DND-41 (cell line): Measurements from ENCODE around the gene SORCS1.

Experiments
- ATAC-seq: fragments of 200-7000 bp; cut with Tn5 transposase; 3 replicates; pipeline ENCODE4 v1.9.1; 2021; ENCODE audit warnings: low read depth; ENCODE audit not compliant: insufficient read depth
- DNase-seq: peaks from one replicate; pipeline ENCODE4 v3.0.0-alpha.2; 2020
- H2AFZ ChIP-seq: 2 replicates; pipeline ENCODE4 v1.6.0; 2012; ENCODE audit warnings: low read depth, low read length
- H3K27ac ChIP-seq: 2 replicates; pipeline ENCODE4 v1.5.1; 2012; ENCODE audit warnings: low read length, inconsistent platforms
- H3K27me3 ChIP-seq: fragments of 200-600 bp; sonication (generic); 2 replicates; pipeline ENCODE4 v1.6.0; 2012; ENCODE audit warnings: low read length, mild to moderate bottlenecking, inconsistent platforms; ENCODE audit not compliant: insufficient read depth, poor library complexity
- H3K36me3 ChIP-seq: 2 replicates; pipeline ENCODE4 v1.5.1; 2012; ENCODE audit warnings: low read length, inconsistent platforms; ENCODE audit not compliant: insufficient read depth
- H3K4me1 ChIP-seq: 2 replicates; pipeline ENCODE4 v1.5.1; 2012; ENCODE audit warnings: mild to moderate bottlenecking, low read length; ENCODE audit not compliant: insufficient read depth
- H3K4me2 ChIP-seq: 2 replicates; pipeline ENCODE4 v1.6.0; 2012; ENCODE audit warnings: mild to moderate bottlenecking, moderate library complexity, low read length, inconsistent platforms; ENCODE audit not compliant: insufficient read depth
- H3K4me3 ChIP-seq, 2 experiments: fragments of 200-600 bp in 1 of 2; shearing (Covaris generic) in 1 of 2; 2 replicates each; pipeline ENCODE4 v1.5.1; 2012 to 2016; ENCODE audit warnings: inconsistent platforms in 2 of 2, low read length in 2 of 2, mild to moderate bottlenecking in 2 of 2, low read depth in 1 of 2, moderate library complexity in 1 of 2
- H3K79me2 ChIP-seq: 2 replicates; pipeline ENCODE4 v1.6.0; 2012; ENCODE audit warnings: low read length, inconsistent platforms; ENCODE audit not compliant: insufficient read depth
- H3K9ac ChIP-seq: 2 replicates; pipeline ENCODE4 v1.6.0; 2012; ENCODE audit warnings: low read depth, mild to moderate bottlenecking, inconsistent platforms, low read length, moderate library complexity
- H3K9me3 ChIP-seq: 2 replicates; pipeline ENCODE4 v1.5.1; 2012; ENCODE audit warnings: low read length, moderate library complexity, mild to moderate bottlenecking, inconsistent platforms; ENCODE audit not compliant: insufficient read depth, severe bottlenecking
- H4K20me1 ChIP-seq: 2 replicates; pipeline ENCODE4 v1.6.0; 2012; ENCODE audit warnings: low read length; ENCODE audit not compliant: insufficient read depth
- CTCF ChIP-seq: IDR thresholded peaks from 2 replicates; pipeline ENCODE4 v1.5.1; 2012; ENCODE audit warnings: borderline replicate concordance, low read length, moderate library complexity, mild to moderate bottlenecking; ENCODE audit not compliant: poor library complexity, severe bottlenecking; ENCODE audit errors: extremely low read depth
- EZH2 ChIP-seq: IDR thresholded peaks from 3 replicates; pipeline ENCODE4 v1.6.1; 2012; ENCODE audit warnings: borderline replicate concordance, low read depth, mild to moderate bottlenecking, moderate library complexity, low read length, inconsistent platforms; ENCODE audit not compliant: severe bottlenecking

SORCS1 gene

GRCh38 chr10:106547047-106547635 is 617.4 kb downstream of the SORCS1 start:
- Histone ChIP-seq H3K4me2 (no peak overlapping the region), H4K20me1 (no peaks in the 10 kb centered on the region), H3K4me1 (no peaks in the 10 kb centered on the region), H3K4me3 (no peak overlapping the region), H3K36me3 (no peaks in the 10 kb centered on the region), H3K9me3 (no peaks in the 10 kb centered on the region), H3K27ac (no peak overlapping the region), H3K9ac (no peak overlapping the region), H3K79me2 (no peaks in the 10 kb centered on the region), H3K27me3 (no peaks in the 10 kb centered on the region), H2AFZ (no peak overlapping the region)
- DNase-seq (no peak), ATAC-seq (no peak)
- TF ChIP-seq EZH2 (no peak), CTCF (no peak)

GRCh38 chr10:106542461-106542860 is 622.0 kb downstream of the SORCS1 start:
- DNase-seq = no peak
- no peak for TF ChIP-seq CTCF
- TF ChIP-seq EZH2 = no peak

GRCh38 chr10:106540645-106541044 is 623.9 kb downstream of the SORCS1 start:
- Histone ChIP-seq H3K4me1 (no peaks in the 10 kb centered on the region), H3K4me2 (no peak overlapping the region), H3K4me3 (no peak overlapping the region), H2AFZ (no peak overlapping the region), H3K9me3 (no peaks in the 10 kb centered on the region), H3K27ac (no peak overlapping the region), H3K27me3 (no peaks in the 10 kb centered on the region), H4K20me1 (no peaks in the 10 kb centered on the region), H3K79me2 (no peaks in the 10 kb centered on the region), H3K36me3 (no peaks in the 10 kb centered on the region), H3K9ac (no peak overlapping the region)
- no peak for ATAC-seq
- no peak for DNase-seq
- TF ChIP-seq CTCF (no peak), EZH2 (no peak)

More at GRCh38 chr10:106542461-106542860, 622.0 kb downstream of the SORCS1 start:
- H4K20me1 ChIP-seq = no peaks in the 10 kb centered on the region
- H3K36me3 ChIP-seq = no peaks in the 10 kb centered on the region
- no peaks in the 10 kb centered on the region for H3K27me3 ChIP-seq
- ATAC-seq = no peak
- no peak overlapping the region for H3K4me2 ChIP-seq
- H3K9ac ChIP-seq = no peak overlapping the region
- H3K9me3 ChIP-seq = no peaks in the 10 kb centered on the region
- no peaks in the 10 kb centered on the region for H3K4me1 ChIP-seq
- H2AFZ ChIP-seq = no peak overlapping the region
- H3K27ac ChIP-seq = no peak overlapping the region
- H3K79me2 ChIP-seq = no peaks in the 10 kb centered on the region
- H3K4me3 ChIP-seq = no peak overlapping the region

GRCh38 chr10:106537866-106538265 is 626.6 kb downstream of the SORCS1 start:
- Histone ChIP-seq H3K4me3 (no peak overlapping the region), H3K9ac (no peak overlapping the region), H3K79me2 (no peaks in the 10 kb centered on the region), H3K9me3 (no peaks in the 10 kb centered on the region), H3K27ac (no peak overlapping the region), H4K20me1 (no peaks in the 10 kb centered on the region), H3K4me1 (no peaks in the 10 kb centered on the region), H3K4me2 (no peak overlapping the region), H3K27me3 (no peaks in the 10 kb centered on the region), H2AFZ (no peak overlapping the region), H3K36me3 (no peaks in the 10 kb centered on the region)
- TF ChIP-seq EZH2 = no peak
- TF ChIP-seq CTCF = no peak
- DNase-seq = no peak
- no peak for ATAC-seq
